GDM1 (cell line): ENCODE data around the gene COL12A1.
"Not testable (repeated sequence)": the region's sequence is repeated elsewhere in the genome, so short reads cannot be mapped to it uniquely, and the experiment has no call there.

Experiments used
- DNase-seq: peaks from one replicate; lab custom pipeline; 2025; lab: John Stamatoyannopoulos, UW

Gene COL12A1

GRCh38 chr6:75211920-75212590 is 6.2 kb upstream of the COL12A1 start:
- DNase-seq, result no peak

- DNase-seq, result peak; percentile 19
These were observed 5.3 kb upstream of the COL12A1 start for GRCh38 chr6:75210885-75211739.

DNA sequence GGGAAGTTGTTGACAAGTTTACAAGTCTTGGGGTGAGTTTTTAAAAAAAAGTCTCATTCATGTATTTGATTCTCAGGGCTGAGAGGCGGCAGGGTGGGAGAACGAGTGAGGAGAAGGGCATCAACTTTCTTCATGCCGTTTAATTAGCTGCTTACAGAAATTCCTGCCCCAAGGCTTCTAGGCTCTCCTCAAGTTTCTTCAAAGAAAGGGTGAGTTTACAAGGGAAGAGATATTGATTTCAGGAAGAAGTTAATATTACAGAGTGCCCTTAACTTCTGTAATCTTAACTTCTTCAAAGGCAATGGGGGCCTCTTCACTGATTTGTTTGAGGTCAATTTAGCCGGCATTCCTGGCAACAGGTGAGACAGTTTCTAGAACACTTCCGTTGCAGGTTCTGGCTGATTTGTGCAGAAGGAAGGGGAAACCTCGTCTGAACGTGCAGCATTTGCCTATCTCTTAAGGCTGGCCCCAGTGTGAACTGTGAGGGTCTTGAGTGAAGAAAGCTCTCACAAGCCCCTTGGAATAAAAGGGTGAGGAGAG is 3.4 kb upstream of the COL12A1 start:
- no peak for DNase-seq

DNA sequence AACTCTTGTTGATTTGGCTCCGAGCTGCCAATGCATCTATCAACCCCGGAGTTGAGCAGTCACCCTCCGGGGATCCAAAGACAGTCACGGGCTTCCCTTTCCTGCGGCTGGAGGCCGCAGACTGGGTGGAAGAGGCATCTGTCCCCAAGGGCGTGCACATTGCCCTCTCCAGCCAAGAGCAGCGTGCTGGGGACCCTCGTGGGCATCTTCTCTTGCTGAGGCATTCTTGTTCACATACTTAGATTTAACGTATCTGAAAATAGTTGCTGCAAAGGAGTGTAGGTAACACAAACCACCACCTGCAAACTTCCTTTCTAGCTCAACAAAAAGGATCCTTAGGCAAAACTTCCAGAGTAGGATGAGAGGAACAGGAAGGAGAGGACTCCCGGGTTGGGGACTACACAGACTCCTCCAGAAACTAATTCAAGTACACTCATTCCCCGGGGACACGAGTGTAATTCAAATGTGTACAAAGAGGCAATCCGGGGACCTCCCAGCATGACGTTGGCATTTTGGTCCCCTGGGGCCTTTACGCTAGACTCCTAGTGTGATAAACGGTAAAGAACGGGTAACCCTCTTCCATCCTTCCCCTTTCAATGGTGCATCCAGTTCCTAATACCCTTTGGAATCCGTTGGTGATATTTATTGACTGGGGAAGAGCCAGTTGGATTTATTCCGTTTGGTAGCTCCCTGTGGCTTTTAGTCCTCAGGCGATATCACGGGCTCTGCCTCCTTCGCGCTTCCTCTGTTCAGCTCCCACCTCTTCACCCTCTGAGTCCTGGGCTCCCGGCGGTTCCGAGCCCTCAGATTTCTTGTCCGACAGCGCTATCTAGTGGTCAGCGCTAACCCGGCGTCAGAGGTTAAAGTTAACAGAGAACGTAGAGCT is 2.7 kb upstream of the COL12A1 start:
- peak; percentile 39 for DNase-seq

DNA sequence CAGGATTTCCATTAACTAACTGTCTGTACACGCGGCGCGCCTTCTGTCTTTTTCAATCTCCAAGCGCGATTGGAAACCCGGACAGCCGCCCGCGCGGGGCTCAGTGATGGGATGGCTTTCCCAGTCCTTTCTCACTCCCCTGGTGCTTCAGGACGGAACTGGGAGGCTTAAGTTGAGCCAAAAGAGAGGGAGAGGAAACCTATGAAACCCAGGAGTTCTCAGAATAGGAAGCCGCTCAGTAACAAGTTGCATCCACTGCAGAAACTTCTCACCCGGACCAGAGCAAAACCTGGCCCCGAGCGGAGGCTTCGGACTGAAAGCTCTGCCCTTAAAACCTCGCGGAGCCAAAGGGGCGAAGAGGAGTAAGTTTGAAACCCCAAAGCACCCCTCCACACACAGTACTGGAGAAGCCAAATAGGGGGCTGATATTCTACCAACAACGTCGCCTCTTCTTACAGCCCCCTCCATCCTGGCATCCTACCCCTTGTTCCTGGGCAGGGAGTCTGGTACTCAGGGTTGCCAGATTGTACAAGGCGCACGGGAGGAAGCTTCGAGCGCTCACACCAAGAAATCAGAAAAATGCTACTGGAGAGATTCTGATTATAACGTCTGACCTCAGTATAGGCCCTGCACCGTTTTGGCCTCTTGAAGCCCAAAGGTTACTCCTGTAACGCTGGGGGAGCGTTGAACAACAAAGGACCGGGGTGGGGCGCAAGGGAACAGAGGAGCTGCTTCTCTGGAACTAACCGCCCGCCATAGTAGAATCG is 906 bp upstream of the COL12A1 start:
- no peak for DNase-seq

GRCh38 chr6:75204959-75205775 is 686 bp downstream of the COL12A1 start:
- DNase-seq, result no peak

- DNase-seq, result no peak
These were observed 1.5 kb downstream of the COL12A1 start for GRCh38 chr6:75204217-75204958.

GRCh38 chr6:75203721-75204120 is 2.1 kb downstream of the COL12A1 start:
- DNase-seq, result no peak

DNA sequence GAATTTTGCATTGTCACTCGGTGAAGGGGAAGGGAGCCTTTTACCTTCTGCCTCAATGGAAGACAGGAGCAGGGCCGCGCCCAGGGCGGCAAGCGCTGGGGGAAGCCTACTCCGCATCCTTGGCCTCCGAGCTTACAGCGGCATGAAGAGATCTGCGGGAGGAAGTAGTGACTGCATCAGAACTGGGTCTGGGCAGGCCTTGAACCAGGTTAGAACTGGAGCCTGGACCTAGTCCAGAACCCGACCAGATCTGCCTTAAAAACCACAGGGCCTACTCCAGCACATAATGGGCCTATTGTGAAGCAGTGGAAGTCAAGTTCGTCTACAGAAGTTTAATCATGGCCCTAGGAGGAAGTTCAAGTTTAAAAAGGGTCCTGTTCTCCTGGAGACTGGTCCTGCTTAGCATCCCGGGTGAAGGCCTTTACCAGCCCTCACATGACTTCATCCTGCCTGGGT is 3.1 kb downstream of the COL12A1 start:
- DNase-seq, result no peak

DNA sequence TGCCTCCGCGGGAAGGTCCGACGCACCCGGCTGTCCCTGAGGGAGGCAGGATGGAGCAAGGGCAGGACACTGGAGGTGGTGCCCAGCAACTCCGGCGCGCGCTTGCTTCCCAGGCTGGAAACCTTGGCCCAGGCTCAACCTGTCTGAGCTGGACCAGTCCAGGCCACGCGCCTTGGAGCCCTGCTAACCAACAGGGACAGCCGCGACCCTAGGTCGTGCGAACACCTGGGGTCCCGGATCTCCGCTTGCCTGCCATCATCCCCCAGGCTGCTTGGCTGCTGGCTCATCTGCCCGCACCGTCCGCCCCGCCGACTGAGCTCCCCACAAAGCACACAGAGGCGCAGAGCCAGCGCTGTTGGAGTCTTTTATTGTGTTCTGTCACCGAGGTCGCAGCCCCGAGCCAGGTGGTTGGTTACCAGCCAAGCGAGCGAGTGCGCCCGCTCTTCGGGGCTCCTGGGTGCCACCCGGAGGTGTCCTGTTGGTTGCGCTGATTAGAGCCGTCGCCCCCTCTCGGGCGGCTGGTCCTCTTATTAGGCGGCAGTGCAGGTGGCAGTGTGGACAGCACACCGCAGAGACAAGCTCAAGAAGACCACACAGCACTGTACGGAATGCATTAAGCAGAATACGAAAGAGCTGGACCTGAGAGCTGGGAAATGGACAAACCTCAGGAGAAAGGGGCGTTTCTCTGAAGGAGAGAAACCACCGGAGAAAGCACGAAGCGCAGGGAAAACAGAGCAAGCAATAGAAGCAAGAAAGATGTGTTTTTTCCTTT is 3.8 kb downstream of the COL12A1 start:
- DNase-seq, result no peak

DNA sequence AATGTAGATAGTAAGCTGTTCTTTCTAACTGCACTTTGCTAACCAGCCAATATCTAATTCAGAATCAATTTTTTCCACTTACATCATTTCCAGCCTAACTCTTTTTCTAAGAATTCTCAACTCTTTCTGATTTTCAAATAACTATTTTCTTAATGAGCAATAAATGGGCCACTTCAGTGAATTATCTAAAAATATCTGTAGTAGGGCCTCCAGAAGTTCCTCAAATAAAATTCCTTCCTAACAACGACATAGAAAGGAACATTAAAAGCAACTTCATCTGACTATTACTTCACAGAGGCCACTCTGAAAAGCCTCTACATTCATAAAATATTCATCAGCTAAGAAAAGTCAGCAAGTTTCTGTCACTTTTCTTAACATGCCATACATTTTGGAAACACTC is 4.8 kb downstream of the COL12A1 start:
- DNase-seq, result no peak

- no peak for DNase-seq
These were observed 6.0 kb downstream of the COL12A1 start for GRCh38 chr6:75199889-75200288.

DNA sequence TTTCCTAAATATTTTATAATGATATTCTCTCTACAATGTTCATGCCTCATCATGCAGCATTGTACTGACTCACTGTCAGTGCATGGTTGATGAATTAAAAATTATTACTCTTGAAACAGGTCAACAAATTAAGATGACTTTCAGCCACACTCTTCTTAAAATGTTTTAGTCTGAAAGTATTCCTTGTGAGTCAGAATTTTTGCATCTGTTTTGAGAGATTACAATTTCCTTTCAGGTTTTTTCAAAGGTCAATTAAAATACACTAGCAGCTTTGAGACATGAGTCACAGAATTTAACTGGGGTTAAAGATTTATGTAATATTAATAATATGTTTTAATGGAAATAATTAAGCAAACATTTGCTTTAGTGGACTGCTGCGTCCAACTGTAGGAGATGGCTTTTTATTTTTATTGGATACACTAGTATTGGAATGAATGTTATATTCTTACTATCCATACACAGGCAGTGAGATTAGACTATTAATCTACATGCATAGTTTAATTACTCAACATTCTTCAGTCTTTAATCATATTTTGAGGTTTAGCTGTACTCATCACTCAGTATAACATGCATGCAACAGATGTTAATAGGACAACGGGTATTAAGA is 9.7 kb downstream of the COL12A1 start:
- DNase-seq, result no peak

DNA sequence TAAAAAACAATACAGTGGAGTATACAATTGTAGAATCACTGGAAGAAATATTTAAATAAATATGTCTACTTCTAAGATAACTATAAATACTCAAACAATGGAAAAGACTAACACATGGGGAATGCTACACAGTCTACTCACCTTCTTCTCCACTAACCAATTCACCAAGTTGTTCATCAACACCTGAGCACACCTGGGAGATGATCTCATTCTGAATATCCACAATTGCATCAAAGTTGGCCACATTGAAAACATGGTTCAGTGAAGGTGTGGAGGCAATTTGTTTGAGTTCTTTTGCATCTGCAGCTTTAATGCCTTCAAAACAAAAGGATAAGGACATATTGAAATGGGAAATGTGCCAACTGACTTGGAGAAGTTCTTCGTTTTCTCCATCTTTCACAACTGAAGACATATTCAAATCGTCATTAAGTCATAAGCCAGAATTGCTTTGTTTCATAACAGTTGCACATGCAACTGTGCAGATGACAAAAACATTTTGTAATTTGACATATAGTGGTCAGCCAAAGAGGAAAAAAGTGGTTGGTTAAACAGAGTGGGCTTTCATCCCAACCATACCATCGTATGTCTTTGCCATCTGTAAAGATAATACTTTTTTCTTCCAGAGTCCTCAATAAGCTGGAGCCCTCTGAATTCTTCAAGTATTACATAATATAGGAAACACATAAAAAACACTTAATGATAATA is 17.5 kb downstream of the COL12A1 start:
- no peak for DNase-seq

DNA sequence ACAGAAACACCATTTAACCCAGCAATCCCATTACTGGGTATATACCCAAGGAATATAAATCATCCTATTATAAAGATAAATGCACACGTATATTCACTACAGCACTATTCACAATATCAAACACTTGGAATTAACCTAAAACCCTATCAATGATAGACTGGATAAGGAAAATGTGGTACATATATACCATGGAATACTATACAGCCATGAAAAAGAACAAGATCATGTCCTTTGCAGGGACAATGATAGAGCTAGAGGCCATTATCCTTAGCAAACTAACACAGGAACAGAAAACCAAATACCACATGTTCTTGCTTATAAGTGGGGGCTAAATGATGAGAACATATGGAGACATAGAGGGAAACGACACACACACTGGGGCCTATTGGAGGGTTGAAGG is 19.3 kb downstream of the COL12A1 start:
- DNase-seq, result not testable (repeated sequence)

- DNase-seq, result no peak
These were observed 22.7 kb downstream of the COL12A1 start for GRCh38 chr6:75183099-75183541.

DNA sequence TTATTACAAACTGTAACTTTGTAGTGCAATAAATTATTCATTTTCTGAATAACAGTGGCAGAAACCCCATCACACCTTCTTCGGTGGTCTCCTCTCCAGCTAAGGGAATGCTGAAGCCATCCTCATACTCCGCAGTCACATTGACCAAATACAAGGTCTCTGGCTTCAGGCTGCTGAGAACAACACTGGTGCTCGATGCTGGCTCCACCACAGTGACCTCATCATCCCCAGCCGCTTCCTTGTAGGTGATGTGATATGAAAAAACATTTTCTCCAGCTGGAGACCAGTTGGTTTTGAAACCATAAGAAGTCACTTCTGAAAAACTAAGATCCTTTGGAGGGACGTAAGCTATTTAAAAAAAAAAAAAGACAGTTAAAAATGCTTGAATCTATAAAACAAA is 25.0 kb downstream of the COL12A1 start:
- DNase-seq, result no peak

GRCh38 chr6:75178757-75179156 is 27.1 kb downstream of the COL12A1 start:
- no peak for DNase-seq
